HG02571 (cell line): ENCODE results near the gene MUSTN1.

Experiments used
- ATAC-seq: cut with Tn5 transposase; IDR thresholded peaks from one replicate; pipeline ENCODE4 v1.9.1; 2021; ENCODE audit warnings: mild to moderate bottlenecking, moderate library complexity; ENCODE audit not compliant: unreplicated experiment

The MUSTN1 gene

DNA sequence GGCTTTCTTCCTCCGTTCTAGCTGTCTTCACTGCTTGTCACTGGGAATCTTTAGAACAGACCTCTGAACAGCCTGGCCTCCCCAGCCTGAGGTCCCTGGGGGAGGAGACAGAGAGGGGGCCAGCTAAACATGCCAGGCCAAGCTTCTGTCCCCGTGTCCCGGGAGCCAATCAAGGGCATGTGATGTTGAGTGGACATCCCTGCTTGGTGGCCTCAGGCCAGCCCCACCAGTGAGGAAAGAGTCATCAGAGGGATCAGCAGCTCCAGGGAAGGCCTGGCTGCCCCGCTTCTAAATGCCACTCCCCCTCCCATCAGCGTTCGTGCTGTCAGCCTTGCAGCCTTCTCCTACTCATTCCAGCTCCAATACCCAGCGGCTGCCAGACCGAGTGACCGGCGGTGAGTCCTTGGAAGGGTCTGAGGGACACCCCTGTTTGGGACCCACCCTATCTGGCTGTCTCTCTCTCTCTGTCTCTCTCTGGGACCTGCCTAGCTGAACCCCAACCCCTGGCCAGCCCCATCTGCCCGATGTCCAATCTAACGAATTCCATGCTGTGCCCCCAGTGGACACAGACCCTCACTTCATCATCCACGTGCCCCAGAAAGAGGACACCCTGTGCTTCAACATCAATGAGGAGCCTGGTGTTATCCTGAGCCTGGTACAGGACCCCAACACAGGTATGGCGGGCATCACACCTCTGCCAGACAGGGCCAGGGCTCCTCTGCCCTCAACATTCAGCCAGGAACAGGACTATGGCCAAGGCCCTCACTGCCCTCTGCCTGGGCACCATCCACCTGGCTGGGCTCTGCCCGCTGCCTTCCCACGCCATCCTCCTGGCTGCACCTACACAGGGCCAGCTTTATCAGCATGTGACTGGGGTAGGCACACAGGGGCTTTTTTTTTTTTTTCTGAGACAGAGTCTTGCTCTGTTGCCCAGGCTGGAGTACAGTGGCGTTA is 46.9 kb downstream of the MUSTN1 start:
- no peak for ATAC-seq

DNA sequence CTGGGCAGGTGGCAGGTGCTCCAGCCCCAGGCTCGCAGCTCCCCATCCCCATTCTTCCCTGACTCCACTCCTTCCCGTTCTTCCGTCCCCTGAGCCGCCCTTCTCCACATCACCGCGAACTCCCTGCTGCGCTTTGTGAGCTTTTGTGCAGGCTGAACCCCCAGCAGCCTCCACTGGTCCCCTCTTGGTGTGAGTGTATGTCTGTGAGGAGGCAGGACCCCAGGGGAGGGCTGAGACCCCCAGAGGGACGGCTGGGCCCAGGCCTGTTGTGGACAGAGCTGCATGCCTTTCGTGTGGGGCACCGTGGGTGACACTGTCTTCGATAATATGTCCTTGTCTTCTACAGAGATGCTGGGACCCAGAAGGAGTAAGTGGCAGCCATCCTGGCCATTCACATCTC is 47.6 kb downstream of the MUSTN1 start:
- no peak for ATAC-seq

DNA sequence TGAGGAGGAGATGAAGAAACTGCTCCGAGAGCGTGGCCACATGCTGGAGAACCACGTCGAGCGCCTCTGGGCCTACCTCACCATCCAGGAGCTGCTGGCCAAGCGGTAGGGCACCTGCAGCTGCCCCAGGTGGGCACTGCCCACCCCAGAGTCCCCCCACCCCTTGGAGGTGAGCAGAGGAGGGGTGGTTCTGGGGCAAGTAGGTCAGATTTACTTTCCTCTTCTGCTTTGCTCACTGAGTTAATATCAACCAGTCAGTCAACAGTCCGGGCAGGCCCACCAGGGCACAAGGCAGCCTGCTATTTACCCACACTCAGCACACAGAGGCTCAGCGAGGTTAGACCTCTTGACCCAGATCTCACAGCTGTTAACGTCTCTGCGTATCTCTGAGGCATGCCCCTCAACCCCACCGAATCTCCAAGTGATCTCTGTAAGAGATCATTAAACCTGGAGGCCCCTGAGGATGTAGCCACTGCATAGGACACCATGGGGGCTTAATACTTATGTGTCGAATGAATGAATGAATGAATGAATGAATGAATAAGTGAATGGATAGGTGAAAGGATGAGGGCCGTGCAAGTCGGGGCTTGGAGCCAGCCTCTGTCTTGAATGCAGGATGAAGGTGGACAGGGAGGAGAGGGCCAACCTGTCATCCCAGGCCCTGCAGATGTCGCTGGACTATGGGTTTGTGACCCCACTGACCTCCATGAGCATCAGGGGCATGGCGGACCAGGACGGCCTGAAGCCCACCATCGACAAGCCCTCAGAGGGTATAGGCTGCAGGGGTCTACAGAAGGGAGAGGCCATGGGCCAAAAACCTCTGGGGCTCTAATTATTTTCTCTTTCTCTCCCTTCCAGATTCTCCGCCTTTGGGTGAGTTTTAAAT is 48.2 kb downstream of the MUSTN1 start:
- no peak for ATAC-seq

DNA sequence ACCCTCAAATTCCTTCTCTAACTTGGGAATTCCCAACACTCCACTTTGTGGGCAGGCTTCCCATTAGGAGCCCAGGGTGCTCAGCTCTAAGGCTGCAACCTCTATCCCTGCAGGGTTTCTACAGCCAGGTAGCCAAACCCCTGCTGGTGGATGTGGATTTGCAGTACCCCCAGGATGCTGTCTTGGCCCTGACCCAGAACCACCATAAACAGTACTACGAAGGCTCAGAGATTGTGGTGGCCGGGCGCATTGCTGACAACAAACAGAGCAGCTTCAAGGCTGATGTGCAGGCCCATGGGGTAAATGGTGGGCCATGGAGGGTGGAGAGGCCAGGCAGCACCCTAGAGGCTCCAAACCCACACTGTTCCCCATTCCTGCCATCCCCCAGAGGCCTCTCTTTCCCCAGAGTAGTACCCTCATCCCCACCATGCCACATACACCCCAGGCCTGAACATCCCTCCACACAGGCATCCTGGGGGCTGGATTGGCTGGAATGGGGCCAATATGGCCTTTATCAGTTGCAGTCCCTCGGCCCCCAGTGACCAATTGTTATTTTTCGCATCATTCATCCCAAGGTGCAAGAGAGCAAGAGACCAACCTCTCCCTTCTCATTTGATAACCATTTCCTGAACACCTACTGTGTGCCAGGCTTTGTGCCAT is 49.8 kb downstream of the MUSTN1 start:
- no peak for ATAC-seq

DNA sequence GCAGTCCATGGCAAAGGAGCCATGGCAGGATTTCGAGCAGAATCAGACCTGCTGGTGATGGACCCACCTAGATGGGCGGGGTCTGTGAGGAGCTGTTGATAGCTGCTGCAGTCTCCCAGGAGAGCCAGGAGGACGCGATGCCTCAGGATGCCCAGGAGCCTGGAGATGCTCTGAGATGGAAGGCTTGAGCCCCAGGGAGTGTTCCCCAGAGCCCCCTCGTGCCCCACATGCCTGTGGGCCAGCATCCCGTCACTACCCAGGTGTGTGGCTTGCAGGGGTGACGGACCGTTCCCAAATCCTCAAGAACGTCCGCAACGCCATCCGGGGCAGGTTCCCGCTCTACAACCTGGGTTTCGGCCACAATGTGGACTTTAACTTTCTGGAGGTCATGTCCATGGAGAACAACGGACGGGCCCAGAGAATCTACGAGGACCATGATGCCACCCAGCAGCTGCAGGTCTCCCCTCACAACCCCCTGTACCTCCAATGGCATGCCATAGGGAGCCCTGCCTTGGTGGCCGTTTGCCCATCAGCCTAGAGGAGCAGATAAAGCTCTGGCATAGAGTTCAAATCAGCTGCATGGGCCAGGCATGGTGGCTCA is 50.7 kb downstream of the MUSTN1 start:
- ATAC-seq: no peak

DNA sequence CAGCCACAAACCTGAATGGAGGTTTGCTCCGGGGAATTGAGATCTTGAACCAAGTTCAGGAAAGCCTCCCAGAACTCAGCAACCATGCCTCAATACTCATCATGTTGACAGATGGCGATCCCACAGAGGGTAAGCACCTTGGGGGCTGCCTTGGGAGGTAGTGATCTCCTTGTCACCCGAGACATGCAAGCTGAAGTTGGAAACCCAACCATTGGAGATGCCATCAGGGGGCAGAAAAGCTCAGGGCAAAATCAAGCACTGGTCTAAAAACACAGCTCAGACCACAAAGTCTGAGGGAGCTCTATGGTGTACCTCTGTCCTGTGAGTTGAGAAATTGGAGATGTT is 51.6 kb downstream of the MUSTN1 start:
- no peak for ATAC-seq
